Transverse colon (tissue), 4 donors: ENCODE results near the gene CTNNBL1. TPM values are rescaled to one million over a fixed set of nuclear protein-coding genes. Genes with fewer than 3 reads are reported as not detected.

ENCODE experiments used
- DNase-seq: peaks from one replicate; pipeline ENCODE4 v3.0.0-alpha.2; 2019
- H3K27ac ChIP-seq, 4 donors: fragments of 200-600 bp; sonication (generic); 2 replicates each; pipeline ENCODE4 v1.5.1; 2016 to 2018; ENCODE audit warnings: inconsistent platforms in 4 of 4
- H3K27me3 ChIP-seq: fragments of 200-600 bp; sonication (generic); 2 replicates; pipeline ENCODE4 v1.5.1; 2017; ENCODE audit warnings: inconsistent platforms
- H3K36me3 ChIP-seq, 4 donors: fragments of 200-600 bp; sonication (generic); 2 replicates each; pipeline ENCODE4 v1.5.1; 2017 to 2019; ENCODE audit warnings: inconsistent platforms in 4 of 4
- H3K4me1 ChIP-seq, 4 donors: fragments of 200-600 bp; sonication (generic); 2 replicates each; pipeline ENCODE4 v1.5.1; 2017 to 2020; ENCODE audit warnings: inconsistent platforms in 4 of 4
- H3K4me3 ChIP-seq, 4 donors: fragments of 200-600 bp; sonication (generic); 1 replicate in 1 of 4; 2 replicates in 3 of 4; pipeline versions ENCODE4 v1.5.1 to v1.6.1; 2017 to 2019; ENCODE audit warnings: inconsistent platforms in 4 of 4
- H3K9me3 ChIP-seq, 2 donors: fragments of 200-600 bp; sonication (generic); 2 replicates each; pipeline ENCODE4 v1.5.1; 2017 to 2019; ENCODE audit warnings: inconsistent platforms in 2 of 2
- EP300 ChIP-seq: sonication (generic); formaldehyde crosslinking; IDR thresholded peaks from one replicate; pipeline ENCODE4 v1.6.1; 2017; ENCODE audit warnings: antibody characterized with exemption, low read depth
- POLR2A ChIP-seq: fragments of 450-650 bp; IDR thresholded peaks from one replicate; pipeline ENCODE4 v1.6.1; 2016; ENCODE audit warnings: antibody characterized with exemption, mild to moderate bottlenecking, moderate library complexity
- POLR2AphosphoS5 ChIP-seq, 3 donors: sonication (generic); formaldehyde crosslinking; IDR thresholded peaks; one replicate each; pipeline ENCODE4 v1.6.1; 2016; ENCODE audit warnings: antibody characterized with exemption in 3 of 3
- WGBS, 2 donors: methylation state at CpG; one replicate each; pipeline ENCODE4 v1.1.5; 2018; ENCODE audit warnings: low coverage in 1 of 2; 5-methylcytosine and 5-hydroxymethylcytosine counted together
- in situ Hi-C, 4 donors: fragments of 200-750 bp; cut with MboI; loops; one replicate each; pipeline versions ENCODE4 v1.15.0 to v1.15.1; 2017; ENCODE audit warnings: low sequenced_read_pairs in 3 of 4, low pct_ligation_motif_present in 1 of 4, low pct_unique_long_range_greater_than_20kb in 1 of 4
- intact Hi-C: fragments of 100-400 bp; cut with DNase I; formaldehyde crosslinking; loops from one replicate; pipeline ENCODE4 v1.15.1; 2023; ENCODE audit warnings: low total_unique reads
- total RNA-seq, 4 donors: library from RNA; depleted of rRNA; stranded (reverse); fragments of >200 nt; gene quantifications; one replicate each; pipeline ENCODE4 v1.1.0, GENCODE V29; 2016
- TF ChIP-seq, protein P1 (sequence below), 5 experiments: fragments of 200-600 bp in 3 of 5; fragments of 450-650 bp in 2 of 5; sonication (generic) in 3 of 5; IDR thresholded peaks; 1 replicate in 2 of 5; 2 replicates in 3 of 5; pipeline ENCODE4 v1.5.1; 2016 to 2017; ENCODE audit warnings: antibody characterized with exemption in 5 of 5, inconsistent platforms in 3 of 5, mild to moderate bottlenecking in 2 of 5, moderate library complexity in 1 of 5

Gene CTNNBL1
- total RNA-seq, 4 donors from 2014 or later, result 18.7 to 49.0 (median 22.4) TPM

DNA sequence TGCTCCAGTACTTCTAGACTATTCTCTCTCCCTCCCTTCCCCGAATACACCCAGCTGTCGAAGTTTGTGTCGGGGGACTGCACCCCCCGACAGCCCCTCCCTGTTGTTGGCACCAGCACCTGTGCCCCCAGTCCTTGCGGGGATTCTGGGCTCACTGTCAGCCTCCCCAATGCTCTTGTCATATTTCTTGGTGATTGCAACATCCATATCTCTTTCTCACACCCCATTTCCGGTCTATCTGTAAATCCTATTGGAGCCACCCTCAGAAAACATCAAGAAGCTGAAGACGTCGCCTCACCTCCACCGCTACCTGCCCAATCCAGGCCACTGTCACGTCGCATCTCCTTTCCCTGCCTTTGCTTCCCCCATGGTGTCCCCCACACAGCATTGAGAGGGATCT lies 176.5 kb downstream of the CTNNBL1 start:
- WGBS, 2 donors, result 91 to 94% methylated on average over 4 to 11 of the region's 11 CpGs

DNA sequence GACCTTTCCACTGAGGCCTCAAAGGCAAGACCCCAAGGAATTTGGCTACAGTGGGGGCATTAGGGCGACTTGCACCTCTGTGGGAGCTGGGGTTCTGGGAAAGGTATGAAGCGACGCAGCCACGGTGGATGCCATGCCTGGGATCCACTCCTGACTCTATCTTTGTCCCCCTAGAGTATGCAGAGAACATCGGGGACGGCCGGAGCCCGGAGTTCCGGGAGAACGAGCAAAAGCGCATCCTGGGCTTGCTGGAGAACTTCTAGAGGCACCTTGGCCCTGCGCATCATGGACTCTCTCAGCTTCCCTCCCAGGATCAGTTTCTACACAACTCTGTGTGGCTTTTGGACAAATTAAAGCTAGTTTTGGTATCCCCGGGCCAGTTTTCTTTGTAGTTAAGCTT lies 177.9 kb downstream of the CTNNBL1 start:
- TF ChIP-seq POLR2AphosphoS5 (IDR thresholded peaks at IDR 0.05), result no peak
- no peak for TF ChIP-seq EP300
- TF ChIP-seq, protein P1, sequence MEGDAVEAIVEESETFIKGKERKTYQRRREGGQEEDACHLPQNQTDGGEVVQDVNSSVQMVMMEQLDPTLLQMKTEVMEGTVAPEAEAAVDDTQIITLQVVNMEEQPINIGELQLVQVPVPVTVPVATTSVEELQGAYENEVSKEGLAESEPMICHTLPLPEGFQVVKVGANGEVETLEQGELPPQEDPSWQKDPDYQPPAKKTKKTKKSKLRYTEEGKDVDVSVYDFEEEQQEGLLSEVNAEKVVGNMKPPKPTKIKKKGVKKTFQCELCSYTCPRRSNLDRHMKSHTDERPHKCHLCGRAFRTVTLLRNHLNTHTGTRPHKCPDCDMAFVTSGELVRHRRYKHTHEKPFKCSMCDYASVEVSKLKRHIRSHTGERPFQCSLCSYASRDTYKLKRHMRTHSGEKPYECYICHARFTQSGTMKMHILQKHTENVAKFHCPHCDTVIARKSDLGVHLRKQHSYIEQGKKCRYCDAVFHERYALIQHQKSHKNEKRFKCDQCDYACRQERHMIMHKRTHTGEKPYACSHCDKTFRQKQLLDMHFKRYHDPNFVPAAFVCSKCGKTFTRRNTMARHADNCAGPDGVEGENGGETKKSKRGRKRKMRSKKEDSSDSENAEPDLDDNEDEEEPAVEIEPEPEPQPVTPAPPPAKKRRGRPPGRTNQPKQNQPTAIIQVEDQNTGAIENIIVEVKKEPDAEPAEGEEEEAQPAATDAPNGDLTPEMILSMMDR (IDR thresholded peaks at IDR 0.05), result no peak
- no peak for TF ChIP-seq POLR2A
- H3K36me3 ChIP-seq, result no peaks in the 10 kb centered on the region
- H3K9me3 ChIP-seq, result no peaks in the 10 kb centered on the region
- no peaks in the 10 kb centered on the region for H3K27me3 ChIP-seq
- no peak overlapping the region for H3K4me3 ChIP-seq
- no peak overlapping the region for H3K27ac ChIP-seq
- 94% methylated on average over 13 of the region's 13 CpGs; no CpG with 5 or more reads in 1 of the 2 donors for WGBS, 2 donors
- no peak for DNase-seq
- in situ Hi-C loops (no loop called here), intact Hi-C loops (no loop called here)
- H3K4me1 ChIP-seq, result peaks cover 0 to 15% (median 0%) of the 10 kb centered on the region in 4 donors

More for the DNA sequence above, 176.5 kb downstream of the CTNNBL1 start:
- Histone ChIP-seq H3K9me3 (no peaks in the 10 kb centered on the region), H3K27me3 (no peaks in the 10 kb centered on the region), H3K27ac (no peak overlapping the region), H3K4me3 (no peak overlapping the region), H3K4me1 (peaks cover 0 to 15% (median 0%) of the 10 kb centered on the region in 4 donors), H3K36me3 (no peaks in the 10 kb centered on the region)
- intact Hi-C loops (no loop called here), in situ Hi-C loops (no loop called here)
- TF ChIP-seq, protein P1 (IDR thresholded peaks at IDR 0.05), result no peak
- TF ChIP-seq EP300 (no peak), POLR2AphosphoS5 (IDR thresholded peaks at IDR 0.05) (no peak)
- DNase-seq, result no peak

DNA sequence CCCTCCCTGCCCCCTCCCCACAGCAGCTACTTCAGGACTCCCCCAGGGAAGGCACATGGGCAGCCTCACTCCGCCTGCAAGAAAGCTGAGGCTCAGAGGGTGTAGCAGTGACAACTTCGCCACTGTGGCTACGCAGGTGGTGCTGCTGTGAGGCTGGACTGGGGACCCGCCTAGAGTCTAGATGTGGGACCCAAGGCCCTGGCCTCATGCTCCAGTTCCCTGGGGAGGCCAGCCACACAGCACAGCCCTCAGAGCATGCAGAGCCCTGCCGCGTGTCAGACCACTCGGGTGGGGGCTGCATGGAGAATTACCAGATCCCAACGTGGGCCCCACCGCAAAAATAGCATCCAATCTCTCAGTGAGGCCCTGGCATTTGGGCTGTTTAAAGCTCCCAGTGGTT lies 178.3 kb downstream of the CTNNBL1 start:
- no peak for DNase-seq
- intact Hi-C loops, result no loop called here
- Histone ChIP-seq H3K9me3 (no peaks in the 10 kb centered on the region), H3K4me3 (no peak overlapping the region), H3K27me3 (no peaks in the 10 kb centered on the region), H3K36me3 (no peaks in the 10 kb centered on the region), H3K4me1 (peaks cover 0 to 15% (median 0%) of the 10 kb centered on the region in 4 donors), H3K27ac (no peak overlapping the region)
- in situ Hi-C loops, result no loop called here
- WGBS, 2 donors, result 87% methylated on average over 9 of the region's 9 CpGs; no CpG with 5 or more reads in 1 of the 2 donors
- TF ChIP-seq EP300, result no peak
- TF ChIP-seq POLR2A, result no peak
- TF ChIP-seq POLR2AphosphoS5 (IDR thresholded peaks at IDR 0.05), result no peak
- TF ChIP-seq, protein P1 (IDR thresholded peaks at IDR 0.05), result no peak

DNA sequence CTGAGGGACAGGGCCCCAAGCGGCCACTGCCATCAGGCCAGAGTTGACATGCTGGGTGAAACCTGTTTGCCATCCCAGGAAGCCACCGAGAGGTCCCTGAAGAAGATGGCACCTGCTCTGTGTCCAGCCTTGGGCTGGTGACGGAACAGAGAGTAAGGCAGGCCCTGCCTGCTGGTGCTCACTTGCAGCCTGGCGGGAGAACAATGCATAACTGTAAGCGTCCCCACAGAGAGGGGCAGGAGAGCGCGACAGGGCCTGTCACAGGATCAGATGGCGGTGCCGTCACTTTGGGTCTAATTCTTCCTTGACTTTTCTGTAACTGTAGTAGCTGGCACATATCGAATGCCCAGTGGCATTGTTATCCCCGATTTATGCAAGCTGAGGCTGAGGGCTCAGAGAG lies 180.1 kb downstream of the CTNNBL1 start:
- H3K27me3 ChIP-seq, result no peaks in the 10 kb centered on the region
- H3K9me3 ChIP-seq, result no peaks in the 10 kb centered on the region
- no peak overlapping the region for H3K27ac ChIP-seq
- peaks cover 0 to 4% (median 0%) of the 10 kb centered on the region in 4 donors for H3K4me1 ChIP-seq
- TF ChIP-seq, protein P1 (IDR thresholded peaks at IDR 0.05), result no peak
- TF ChIP-seq POLR2A, result no peak
- TF ChIP-seq POLR2AphosphoS5 (IDR thresholded peaks at IDR 0.05), result no peak
- TF ChIP-seq EP300, result no peak
- no peaks in the 10 kb centered on the region for H3K36me3 ChIP-seq
- no peak for DNase-seq
- intact Hi-C loops, result no loop called here
- H3K4me3 ChIP-seq, result no peak overlapping the region
- in situ Hi-C loops, result no loop called here
- WGBS, 2 donors, result 94% methylated on average over 11 of the region's 11 CpGs; no CpG with 5 or more reads in 1 of the 2 donors
